Stimulated activated memory B cell treated with anti-CD40 and anti-IgM and Interleukin-4, amounts not matched to agents 10 μg/mL and 1 μg/mL and 100 μg/mL, for 72 hours (primary cell): ENCODE data around the gene GRK5.

Source experiments
- ATAC-seq: fragments of 150-1000 bp; cut with Tn5 transposase; 2 replicates; pipeline ENCODE4 v1.10.0; 2021
- H3K27ac Mint-ChIP-seq: one replicate; pipeline ENCODE4 v1.8.0; 2022; ENCODE audit warnings: mild to moderate bottlenecking, mixed read lengths
- H3K27me3 Mint-ChIP-seq: one replicate; pipeline ENCODE4 v1.8.0; 2022; ENCODE audit warnings: mixed read lengths
- H3K36me3 Mint-ChIP-seq: one replicate; pipeline ENCODE4 v1.8.0; 2022; ENCODE audit warnings: mixed read lengths
- H3K4me1 Mint-ChIP-seq: one replicate; pipeline ENCODE4 v1.8.0; 2022; ENCODE audit warnings: mixed read lengths
- H3K4me3 Mint-ChIP-seq: one replicate; pipeline ENCODE4 v1.8.0; 2022; ENCODE audit warnings: mild to moderate bottlenecking, moderate library complexity, mixed read lengths
- H3K9me3 Mint-ChIP-seq: one replicate; pipeline ENCODE4 v1.8.0; 2022; ENCODE audit warnings: mixed read lengths

The GRK5 gene

DNA sequence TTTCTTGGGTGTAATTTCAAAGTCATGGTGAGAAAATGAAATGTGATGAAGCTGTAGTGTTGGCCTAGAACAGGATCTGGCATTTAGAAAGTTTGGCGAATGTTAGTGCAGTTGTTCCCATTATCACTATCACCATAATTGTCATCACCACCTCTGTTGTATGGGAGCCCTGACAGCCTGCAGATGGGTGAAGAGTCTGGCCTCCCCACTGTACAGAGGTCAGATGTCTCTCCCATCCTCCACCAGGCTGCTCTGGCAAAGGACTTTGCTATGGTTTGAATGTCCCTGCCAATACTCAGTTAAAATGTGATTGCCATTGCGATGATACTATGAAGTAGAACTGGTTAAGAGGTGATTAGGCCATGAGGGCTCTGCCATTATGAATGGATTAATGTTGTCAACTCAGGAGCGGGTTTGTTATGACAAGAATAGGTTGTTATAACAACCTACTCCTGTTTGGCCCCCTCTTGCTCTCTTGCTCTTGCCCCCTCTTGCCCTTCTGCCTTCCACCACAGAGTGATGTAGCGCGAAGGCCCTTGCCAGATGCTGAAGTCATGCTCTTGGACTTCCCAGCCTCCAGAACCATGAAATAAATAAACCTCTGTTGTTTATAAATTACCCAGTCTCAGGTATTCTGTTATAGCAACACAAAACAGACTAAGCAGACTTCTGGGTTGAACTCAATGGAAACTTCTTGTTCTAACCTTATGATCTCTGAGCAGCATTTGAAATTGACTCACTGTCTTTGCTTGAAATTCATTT, 90.0 kb downstream of the GRK5 start:
- no peak overlapping the region for H3K27ac Mint-ChIP-seq
- ATAC-seq = no peak
- H3K27me3 Mint-ChIP-seq = no peaks in the 10 kb centered on the region
- H3K36me3 Mint-ChIP-seq = peaks cover 27% of the 10 kb centered on the region
- no peak overlapping the region for H3K4me3 Mint-ChIP-seq
- peaks cover 50% of the 10 kb centered on the region for H3K4me1 Mint-ChIP-seq
- H3K9me3 Mint-ChIP-seq = peaks cover 2% of the 10 kb centered on the region

DNA sequence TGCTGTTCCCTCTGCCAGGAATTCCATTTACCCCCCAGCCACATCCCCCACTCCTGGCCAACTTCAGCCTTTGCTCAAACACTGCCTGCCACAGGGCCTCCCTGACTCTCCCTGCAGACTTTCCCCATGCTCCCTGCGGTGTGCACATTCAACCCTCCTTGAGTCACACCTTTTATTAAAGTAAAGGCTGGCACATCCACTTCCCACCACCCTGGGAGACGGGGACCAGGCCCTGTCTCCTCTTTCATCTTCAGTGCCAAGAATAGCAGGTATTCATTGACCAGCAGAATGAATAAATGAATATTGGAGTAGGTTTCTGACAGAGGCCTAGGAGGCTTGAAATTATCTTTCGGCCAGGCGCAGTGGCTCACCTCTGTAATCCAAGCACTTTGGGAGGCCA, 91.4 kb downstream of the GRK5 start:
- Mint-ChIP-seq H3K4me3 (no peak overlapping the region), H3K27me3 (no peaks in the 10 kb centered on the region), H3K36me3 (peaks cover 27% of the 10 kb centered on the region), H3K9me3 (peaks cover 2% of the 10 kb centered on the region), H3K27ac (peak overlapping the region; percentile 89), H3K4me1 (peaks cover 55% of the 10 kb centered on the region)
- no peak for ATAC-seq

- peaks cover 62% of the 10 kb centered on the region for H3K4me1 Mint-ChIP-seq
- no peak overlapping the region for H3K4me3 Mint-ChIP-seq
- H3K27ac Mint-ChIP-seq = peak overlapping the region; percentile 89
- peaks cover 27% of the 10 kb centered on the region for H3K36me3 Mint-ChIP-seq
- H3K27me3 Mint-ChIP-seq = no peaks in the 10 kb centered on the region
- H3K9me3 Mint-ChIP-seq = peaks cover 2% of the 10 kb centered on the region
- ATAC-seq = no peak
These were observed 92.2 kb downstream of the GRK5 start for GRCh38 chr10:119299531-119299930.

DNA sequence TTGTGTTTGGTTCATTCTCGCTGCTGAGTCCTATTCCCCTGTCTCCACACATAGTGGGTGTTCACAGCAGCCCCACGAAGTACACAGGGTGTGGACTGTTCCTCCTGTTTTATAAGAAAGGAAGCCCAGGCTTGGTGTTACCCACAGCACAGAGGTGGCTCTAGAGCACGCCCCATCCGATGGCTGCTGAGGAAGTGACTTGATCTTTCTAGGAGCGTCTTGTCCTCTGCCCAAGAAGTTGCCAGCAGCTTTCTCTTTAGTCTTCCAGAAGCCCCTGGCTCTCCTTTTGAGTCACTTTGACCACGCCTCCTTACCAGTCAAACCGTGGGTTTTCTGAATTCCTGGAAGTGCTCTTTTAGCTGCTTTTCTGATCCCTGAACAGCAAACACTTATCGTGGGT, 94.0 kb downstream of the GRK5 start:
- peak; percentile 37 for ATAC-seq
- H3K4me1 Mint-ChIP-seq = peaks cover 81% of the 10 kb centered on the region

DNA sequence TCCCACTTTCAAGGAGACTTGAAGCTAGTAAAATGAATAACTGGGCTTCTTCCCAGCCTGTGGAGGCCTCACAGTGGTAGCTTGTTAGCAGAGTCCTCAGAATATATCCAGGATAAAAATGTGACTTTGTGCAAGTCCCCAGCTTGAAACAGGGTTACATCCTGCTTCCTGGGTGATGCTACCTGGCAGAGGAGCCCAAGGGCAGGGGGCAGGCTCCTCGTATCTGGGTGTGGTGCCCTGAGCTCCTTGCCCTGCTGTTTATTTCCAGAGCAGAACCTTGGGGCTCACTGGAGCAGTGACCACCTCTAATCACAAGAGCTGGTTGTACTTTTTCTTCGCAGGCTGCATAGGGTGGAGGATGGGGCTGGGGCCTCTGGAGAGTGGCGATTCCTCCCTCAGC, 94.8 kb downstream of the GRK5 start:
- H3K4me3 Mint-ChIP-seq = no peak overlapping the region
- H3K9me3 Mint-ChIP-seq = peaks cover 2% of the 10 kb centered on the region
- H3K36me3 Mint-ChIP-seq = peaks cover 15% of the 10 kb centered on the region
- no peaks in the 10 kb centered on the region for H3K27me3 Mint-ChIP-seq
- peak overlapping the region; percentile 98 for H3K27ac Mint-ChIP-seq
- peaks cover 89% of the 10 kb centered on the region for H3K4me1 Mint-ChIP-seq
- ATAC-seq = no peak

More for the DNA sequence above, 94.0 kb downstream of the GRK5 start:
- Mint-ChIP-seq H3K27ac (peak overlapping the region; percentile 89), H3K4me3 (peak overlapping the region; percentile 36), H3K27me3 (no peaks in the 10 kb centered on the region), H3K9me3 (peaks cover 2% of the 10 kb centered on the region), H3K36me3 (peaks cover 22% of the 10 kb centered on the region)

- Mint-ChIP-seq H3K4me1 (peaks cover 94% of the 10 kb centered on the region), H3K9me3 (no peaks in the 10 kb centered on the region), H3K4me3 (no peak overlapping the region), H3K27ac (peak overlapping the region; percentile 98), H3K27me3 (no peaks in the 10 kb centered on the region), H3K36me3 (peaks cover 9% of the 10 kb centered on the region)
- no peak for ATAC-seq
These were observed 95.4 kb downstream of the GRK5 start for GRCh38 chr10:119302591-119303253.

DNA sequence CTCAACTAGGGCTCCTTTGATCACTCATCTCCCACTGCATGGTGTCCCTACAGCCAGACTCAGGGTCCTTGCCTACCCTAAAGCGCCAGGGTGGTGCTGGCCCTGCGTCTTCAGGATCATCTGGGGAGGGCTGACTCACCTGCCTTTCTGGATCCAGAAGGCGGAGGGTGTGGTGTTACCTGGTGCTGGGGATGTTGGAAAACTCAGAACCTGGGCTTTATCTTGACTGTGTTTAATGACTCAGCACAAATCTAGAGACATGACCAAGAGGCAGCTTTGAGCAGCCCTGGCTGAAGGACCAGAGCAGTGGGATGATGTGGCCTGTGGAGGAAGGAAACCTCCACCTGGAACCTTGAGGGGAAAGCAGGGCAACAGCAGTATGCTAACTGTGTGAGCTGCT, 96.5 kb downstream of the GRK5 start:
- Mint-ChIP-seq H3K36me3 (peaks cover under 1% of the 10 kb centered on the region), H3K27ac (peak overlapping the region; percentile 98), H3K4me3 (no peak overlapping the region), H3K9me3 (no peaks in the 10 kb centered on the region), H3K27me3 (no peaks in the 10 kb centered on the region), H3K4me1 (peaks cover 98% of the 10 kb centered on the region)
- ATAC-seq = no peak

DNA sequence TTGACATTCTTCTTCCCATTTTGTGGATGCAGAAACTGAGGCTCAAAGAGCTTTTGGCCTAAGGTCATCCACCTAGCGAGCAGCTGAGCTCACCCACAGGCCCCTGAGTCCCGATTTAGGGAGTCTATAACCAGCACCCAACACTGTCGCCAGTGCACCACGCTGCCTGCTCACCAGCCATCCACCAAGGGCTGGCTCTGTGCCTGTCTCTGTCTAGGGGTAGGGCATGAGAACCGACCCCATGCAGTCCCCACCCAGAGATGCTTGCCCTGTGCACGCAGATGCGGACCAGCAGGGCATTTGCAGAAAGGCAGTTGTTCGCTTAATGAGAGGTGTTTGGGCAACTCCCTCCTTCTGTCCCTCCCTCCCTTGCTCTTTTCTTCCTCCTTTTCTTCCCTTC, 97.2 kb downstream of the GRK5 start:
- Mint-ChIP-seq H3K4me3 (peak overlapping the region; percentile 75), H3K27ac (peak overlapping the region; percentile 98), H3K27me3 (no peaks in the 10 kb centered on the region), H3K36me3 (no peaks in the 10 kb centered on the region), H3K4me1 (peaks cover 99% of the 10 kb centered on the region), H3K9me3 (no peaks in the 10 kb centered on the region)
- ATAC-seq = no peak

- H3K36me3 Mint-ChIP-seq = no peaks in the 10 kb centered on the region
- no peaks in the 10 kb centered on the region for H3K9me3 Mint-ChIP-seq
- H3K4me3 Mint-ChIP-seq = peak overlapping the region; percentile 75
- no peaks in the 10 kb centered on the region for H3K27me3 Mint-ChIP-seq
- peak overlapping the region; percentile 98 for H3K27ac Mint-ChIP-seq
- peak; percentile 93 for ATAC-seq
- H3K4me1 Mint-ChIP-seq = peaks cover 99% of the 10 kb centered on the region
These were observed 98.6 kb downstream of the GRK5 start for GRCh38 chr10:119305860-119306513.

- H3K4me1 Mint-ChIP-seq = peaks cover 97% of the 10 kb centered on the region
- H3K36me3 Mint-ChIP-seq = no peaks in the 10 kb centered on the region
- H3K27ac Mint-ChIP-seq = peak overlapping the region; percentile 98
- peak; percentile 92 for ATAC-seq
- H3K27me3 Mint-ChIP-seq = no peaks in the 10 kb centered on the region
- H3K9me3 Mint-ChIP-seq = no peaks in the 10 kb centered on the region
- peak overlapping the region; percentile 75 for H3K4me3 Mint-ChIP-seq
These were observed 99.2 kb downstream of the GRK5 start for GRCh38 chr10:119306514-119306951.

GRCh38 chr10:119306986-119307392, 99.6 kb downstream of the GRK5 start:
- Mint-ChIP-seq H3K4me1 (peaks cover 93% of the 10 kb centered on the region), H3K36me3 (no peaks in the 10 kb centered on the region), H3K27ac (peak overlapping the region; percentile 98), H3K4me3 (peak overlapping the region; percentile 75), H3K9me3 (no peaks in the 10 kb centered on the region), H3K27me3 (no peaks in the 10 kb centered on the region)
- ATAC-seq = no peak

- ATAC-seq = no peak
- peaks cover 92% of the 10 kb centered on the region for H3K4me1 Mint-ChIP-seq
- peaks cover 8% of the 10 kb centered on the region for H3K36me3 Mint-ChIP-seq
- H3K9me3 Mint-ChIP-seq = peaks cover 5% of the 10 kb centered on the region
- no peaks in the 10 kb centered on the region for H3K27me3 Mint-ChIP-seq
- no peak overlapping the region for H3K4me3 Mint-ChIP-seq
- peak overlapping the region; percentile 98 for H3K27ac Mint-ChIP-seq
These were observed 100.7 kb downstream of the GRK5 start for GRCh38 chr10:119308089-119308488.

DNA sequence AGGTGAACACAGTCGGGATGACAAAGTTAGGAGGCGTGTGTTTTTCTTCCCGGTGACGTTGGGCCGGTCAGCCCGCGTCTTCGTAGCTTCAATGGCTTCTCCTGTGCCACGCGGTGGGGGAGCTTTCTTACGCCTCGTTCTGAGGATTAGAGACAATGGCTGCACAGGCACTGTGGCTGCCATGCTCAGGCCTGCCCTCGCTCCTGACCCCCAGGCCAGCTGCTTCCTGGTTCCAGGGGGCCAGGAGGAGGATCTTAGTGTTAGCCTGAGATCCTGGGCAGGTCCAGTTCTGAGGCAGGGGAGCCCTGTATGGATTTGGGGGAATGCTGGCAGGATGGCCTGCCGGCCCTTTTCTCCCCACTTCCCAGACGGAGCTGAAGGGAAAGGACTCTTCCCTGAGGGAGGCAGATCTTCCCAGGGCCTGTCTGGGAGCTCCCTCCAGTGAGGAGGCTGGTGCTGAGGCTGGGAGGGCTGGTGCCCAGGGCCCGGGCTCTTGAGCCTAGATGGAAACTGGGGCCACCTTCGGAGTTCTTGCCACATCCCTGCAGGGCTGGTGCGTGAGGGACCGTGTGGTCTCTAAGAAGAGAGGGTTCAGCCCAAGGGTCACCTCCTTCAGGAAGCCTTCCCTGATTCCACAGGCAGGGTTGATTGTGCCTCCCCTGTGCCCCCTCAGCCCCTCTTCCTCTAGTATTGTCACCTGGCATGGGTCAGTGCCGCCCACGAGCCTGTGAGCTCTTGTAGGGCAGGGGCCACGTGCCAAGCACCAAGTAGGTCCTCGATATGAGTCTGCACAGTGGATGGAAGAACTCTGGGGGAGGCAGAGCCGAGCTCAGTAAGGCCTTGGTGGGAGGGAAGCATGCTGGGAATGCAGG, 101.4 kb downstream of the GRK5 start:
- no peak for ATAC-seq
- Mint-ChIP-seq H3K36me3 (peaks cover 9% of the 10 kb centered on the region), H3K9me3 (peaks cover 6% of the 10 kb centered on the region), H3K4me3 (peak overlapping the region; percentile 19), H3K27ac (peak overlapping the region; percentile 98), H3K4me1 (peaks cover 92% of the 10 kb centered on the region), H3K27me3 (no peaks in the 10 kb centered on the region)

- peaks cover 9% of the 10 kb centered on the region for H3K36me3 Mint-ChIP-seq
- H3K27ac Mint-ChIP-seq = peak overlapping the region; percentile 98
- peak overlapping the region; percentile 19 for H3K4me3 Mint-ChIP-seq
- peak; percentile 17 for ATAC-seq
- H3K9me3 Mint-ChIP-seq = peaks cover 6% of the 10 kb centered on the region
- H3K27me3 Mint-ChIP-seq = no peaks in the 10 kb centered on the region
- peaks cover 92% of the 10 kb centered on the region for H3K4me1 Mint-ChIP-seq
These were observed 102.0 kb downstream of the GRK5 start for GRCh38 chr10:119309423-119309770.

DNA sequence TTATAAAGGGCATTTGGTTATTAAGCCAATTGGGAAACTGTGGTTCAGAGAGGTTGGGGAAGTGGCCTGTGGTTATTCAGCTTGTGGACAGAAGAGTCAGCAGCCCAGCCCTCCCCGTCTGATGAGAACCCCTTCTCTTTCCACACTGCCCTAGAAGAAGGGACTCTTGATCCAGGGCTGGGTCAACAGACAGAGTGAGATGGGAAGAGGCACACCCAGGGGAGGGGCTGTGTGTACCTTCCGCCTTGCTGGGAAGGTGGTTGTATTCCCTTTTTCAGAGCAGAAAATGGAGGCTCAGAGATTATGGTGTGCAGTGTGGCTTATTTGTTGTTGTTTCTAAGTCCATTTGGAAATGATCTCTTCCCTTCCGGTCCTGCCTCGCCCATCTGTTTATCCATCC, 103.4 kb downstream of the GRK5 start:
- peak overlapping the region; percentile 98 for H3K27ac Mint-ChIP-seq
- peaks cover 6% of the 10 kb centered on the region for H3K9me3 Mint-ChIP-seq
- no peaks in the 10 kb centered on the region for H3K27me3 Mint-ChIP-seq
- H3K4me3 Mint-ChIP-seq = no peak overlapping the region
- no peak for ATAC-seq
- H3K36me3 Mint-ChIP-seq = peaks cover 9% of the 10 kb centered on the region
- peaks cover 92% of the 10 kb centered on the region for H3K4me1 Mint-ChIP-seq
